ENCODE measurements around the gene CCDC178.

DNA sequence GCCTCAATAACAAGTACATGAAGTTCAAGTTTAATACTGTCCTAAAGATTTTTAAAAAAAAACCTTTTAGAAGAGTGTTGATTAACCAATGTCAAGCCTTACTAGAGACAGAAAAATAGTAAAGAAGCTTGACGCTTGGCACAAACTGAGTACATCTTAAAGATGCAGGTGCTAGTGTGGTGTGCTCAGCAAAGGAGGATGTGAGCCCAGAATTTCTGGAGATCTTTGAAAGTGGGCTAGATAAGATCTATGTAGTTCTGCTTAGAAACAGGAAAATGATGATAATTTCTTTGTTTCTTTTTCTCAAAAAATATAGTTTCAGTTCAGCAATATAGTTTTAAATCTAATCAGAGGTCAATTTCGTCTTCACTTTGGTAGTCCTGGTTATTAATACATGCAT lies 549.4 kb downstream of the CCDC178 start:
- TF ChIP-seq YY1 (IDR thresholded peaks at IDR 0.05; ENCODE audit: insufficient read depth, insufficient read length), result no peak
- no peak for TF ChIP-seq ZNF274 (IDR thresholded peaks at IDR 0.05; ENCODE audit: low read depth, low read length)
